ENCODE data around the gene PARD6G.
A peak's percentile ranks its signal among the peaks of the same experiment; 100 is the strongest.
"Not testable (repeated sequence)": the region's sequence is repeated elsewhere in the genome, so short reads cannot be mapped to it uniquely, and the experiment has no call there.

PARD6G gene

DNA sequence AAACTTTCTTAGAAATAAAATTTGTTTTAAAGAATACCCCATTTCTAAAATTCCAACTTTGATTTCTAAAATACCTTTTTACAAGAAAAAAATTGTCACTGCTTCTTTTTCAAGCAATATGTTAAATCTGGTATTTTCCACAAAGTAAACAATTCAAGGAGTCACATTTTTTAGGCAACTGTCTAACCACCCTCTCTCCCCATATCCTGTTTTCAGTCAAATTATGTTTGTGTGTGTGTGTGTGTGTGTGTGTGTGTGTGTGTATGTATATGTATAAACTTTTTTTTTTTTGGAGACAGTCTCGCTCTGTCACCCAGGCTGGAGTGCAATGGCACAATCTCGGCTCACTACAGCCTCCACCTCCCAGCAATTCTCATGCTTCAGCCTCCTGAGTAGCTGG lies 79.0 kb downstream of the PARD6G start:
- DNase-seq, result no peak

DNA sequence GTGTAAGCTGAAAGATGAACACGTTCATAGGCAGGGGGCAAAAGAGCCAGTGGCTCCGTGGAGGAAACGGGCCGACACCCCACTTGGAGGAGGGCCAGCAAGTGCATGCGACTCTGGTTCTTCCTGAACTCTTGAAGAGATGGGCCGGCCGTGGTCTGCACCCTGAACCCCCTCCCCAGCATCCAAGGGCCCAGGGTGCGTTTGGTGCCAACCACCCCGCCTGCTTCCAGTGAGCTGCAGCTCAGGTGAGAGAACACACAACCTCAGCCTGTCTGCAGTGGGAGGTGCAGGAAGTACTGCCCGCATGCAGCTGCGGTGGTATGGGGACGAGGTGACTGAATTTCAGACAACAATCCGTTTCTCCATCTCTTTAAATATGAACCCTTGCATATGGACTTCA lies 79.4 kb downstream of the PARD6G start:
- no peak for DNase-seq

DNA sequence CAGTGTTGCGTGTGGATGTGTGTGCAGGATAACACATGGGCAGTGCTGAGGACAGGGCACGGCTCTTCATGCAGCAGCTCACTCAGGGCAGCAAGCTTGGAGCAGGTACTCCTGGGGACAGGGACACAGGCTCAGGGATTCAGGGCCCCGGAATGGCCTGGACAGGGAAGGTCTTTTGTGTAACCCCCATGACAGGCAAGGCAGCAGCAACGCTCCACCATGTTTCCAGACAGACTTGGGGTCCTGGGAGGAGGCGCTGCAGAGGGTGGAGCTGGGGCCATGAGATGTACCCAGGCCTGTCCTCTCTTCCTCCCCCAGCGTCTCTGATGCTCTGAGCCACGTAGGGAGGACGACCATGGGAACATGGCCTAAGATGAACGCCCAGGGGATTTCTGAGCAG lies 80.0 kb downstream of the PARD6G start:
- DNase-seq, result no peak

DNA sequence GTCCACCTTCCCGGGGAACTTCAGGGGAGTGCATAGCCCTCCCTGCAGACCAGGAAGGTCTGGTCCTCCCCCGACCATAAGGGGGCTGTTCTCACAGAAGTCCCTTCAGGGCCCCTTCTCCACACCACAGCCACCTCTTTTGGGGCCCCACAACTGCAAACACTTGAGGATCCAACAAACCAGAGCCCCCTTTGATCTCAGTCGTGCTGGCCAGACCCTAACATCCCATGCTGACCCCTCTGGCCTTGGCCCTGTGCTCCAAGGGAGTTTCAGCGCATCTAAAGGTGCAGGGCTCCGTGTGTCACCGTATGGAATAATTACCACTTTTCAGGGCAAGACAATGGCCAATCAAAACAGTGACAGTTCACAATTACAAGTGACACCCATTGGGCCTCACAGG lies 80.6 kb downstream of the PARD6G start:
- DNase-seq, result no peak

DNA sequence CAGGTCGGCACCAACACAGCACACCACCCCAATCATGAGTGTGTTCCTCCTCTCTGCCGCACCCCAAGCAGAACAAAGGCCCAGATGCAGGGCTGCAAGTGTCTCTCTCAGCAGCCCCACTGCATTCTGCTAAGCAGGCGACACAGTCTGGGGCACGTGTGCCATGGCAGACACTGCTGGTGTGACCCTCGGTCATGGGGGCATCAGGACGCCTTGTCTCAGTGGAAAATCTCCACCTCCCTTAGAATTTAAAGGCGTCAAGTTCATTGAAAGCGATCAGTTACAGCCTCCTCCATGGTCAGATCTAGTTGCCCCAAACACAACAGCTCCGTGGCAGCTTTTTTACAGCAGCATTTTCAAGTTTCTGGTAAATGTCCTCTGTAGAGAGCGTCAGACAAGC lies 81.1 kb downstream of the PARD6G start:
- no peak for DNase-seq

DNA sequence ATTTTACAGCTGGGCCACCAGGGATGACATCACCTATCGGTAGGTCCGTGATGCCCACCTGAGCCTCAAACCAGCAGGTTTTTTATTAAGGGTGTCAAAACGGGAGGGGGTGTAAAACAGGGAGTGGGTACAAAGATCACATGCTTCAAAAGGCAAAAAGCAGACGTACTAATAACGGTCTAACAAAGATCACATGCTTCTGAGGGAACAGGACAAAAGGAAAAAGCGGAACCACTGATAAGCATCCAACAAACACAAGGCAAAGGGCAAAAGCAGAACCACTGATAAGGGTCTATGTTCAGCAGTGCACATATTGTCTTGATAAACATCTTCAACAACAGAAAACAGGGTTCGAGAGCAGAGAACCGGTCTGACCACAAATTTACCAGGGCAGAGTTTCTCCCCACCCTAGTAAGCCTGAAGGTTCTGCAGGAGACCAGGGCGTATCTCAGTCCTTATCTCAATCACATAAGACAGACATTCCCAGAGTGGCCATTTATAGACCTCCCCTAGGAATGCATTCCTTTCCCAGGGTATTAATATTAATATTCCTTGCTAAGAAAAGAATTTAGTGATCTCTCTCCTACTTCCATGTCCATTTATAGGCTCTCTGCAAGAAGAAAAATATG lies 82.5 kb downstream of the PARD6G start:
- DNase-seq, result not testable (repeated sequence)

DNA sequence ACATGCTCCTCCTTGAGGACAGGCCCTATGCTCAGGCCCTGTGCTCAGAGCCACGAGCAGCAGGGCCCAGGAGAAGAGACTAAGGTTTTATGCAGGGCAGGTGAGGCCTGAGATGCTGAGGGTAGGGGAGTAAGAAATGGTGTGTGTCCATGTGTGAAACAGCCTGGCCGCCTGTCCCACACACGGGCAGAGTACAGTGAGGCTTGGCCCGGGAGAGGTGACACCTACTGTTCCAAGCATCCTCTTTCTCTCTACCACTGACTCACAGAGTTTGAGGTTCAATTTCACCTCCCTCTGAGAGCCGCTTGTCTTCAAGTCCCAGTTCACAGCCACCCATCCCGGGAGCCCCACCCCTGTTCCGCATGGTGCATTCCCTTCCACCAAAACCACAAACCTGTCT lies 84.1 kb downstream of the PARD6G start:
- DNase-seq, result no peak

DNA sequence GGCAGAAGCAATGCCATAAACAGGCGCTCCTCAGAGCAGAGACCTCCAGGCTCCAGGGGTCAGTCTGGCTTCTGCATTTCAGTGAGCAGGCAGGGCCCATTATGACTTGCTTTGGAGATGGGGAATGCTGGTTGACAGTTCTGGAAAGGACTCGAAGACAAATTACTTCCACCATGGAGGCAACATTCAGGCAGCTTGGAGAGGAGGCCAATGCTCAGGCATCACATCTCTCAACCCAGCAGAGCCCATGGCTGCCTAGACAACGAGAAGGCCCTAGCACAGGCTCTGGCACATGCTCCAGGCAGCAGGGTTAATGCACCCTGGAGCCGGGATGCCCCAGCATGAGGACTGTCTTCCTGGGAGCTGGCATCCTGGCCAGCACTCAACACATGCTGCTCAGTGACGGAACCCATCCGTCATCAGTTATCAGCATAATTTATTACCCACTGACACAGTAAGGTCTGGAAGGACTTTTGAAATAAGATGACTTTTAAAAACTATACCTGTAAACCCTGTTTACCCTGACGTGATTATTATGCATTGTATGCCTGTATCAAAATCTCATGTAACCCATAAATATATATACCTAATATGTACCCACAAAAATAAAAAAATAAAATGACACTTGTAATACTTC lies 85.4 kb downstream of the PARD6G start:
- no peak for DNase-seq

DNA sequence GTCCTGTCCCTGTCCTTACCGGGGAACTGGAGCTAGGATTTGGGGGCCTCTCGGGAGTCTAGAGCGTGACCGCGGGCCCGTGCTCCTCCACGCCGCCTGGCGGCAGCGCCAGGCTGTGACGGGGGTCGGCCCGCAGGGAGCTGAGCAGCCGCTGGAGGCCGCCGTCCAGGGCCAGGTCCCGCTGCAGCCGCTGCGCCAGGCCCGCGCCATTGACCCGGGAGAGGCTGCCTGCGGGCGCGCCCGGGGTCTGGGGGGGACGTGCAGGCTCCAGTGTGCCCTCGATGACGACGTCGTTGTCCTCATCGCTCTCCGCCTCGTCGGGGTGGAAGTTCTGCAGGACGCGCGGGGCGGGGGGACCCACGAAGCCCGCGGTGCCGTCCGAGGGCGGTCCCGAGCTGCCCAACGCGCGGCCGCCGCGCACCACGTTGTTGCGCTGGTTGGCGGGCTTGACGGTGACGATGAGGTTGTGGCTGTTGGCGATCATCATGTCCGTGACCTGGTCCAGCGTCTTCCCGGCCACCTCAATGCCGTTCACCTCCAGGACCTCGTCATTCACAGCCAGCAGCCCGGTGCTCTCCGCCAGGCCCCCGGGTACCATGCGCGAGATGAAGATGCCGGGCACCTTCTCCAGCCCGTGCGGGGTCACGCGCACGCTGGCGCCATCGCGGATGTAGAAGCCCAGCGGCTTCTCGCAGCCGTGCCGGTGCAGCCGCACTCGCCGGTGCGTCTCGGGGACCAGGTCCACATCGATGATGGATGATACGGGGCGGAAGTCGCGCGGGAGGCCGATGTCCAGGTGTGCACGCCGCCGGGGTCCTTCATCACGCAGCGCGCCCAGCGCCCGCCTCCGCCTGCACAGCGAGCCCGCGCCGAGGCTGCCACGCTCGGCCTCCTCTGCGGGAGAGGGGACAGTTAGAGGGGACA lies 87.3 kb downstream of the PARD6G start:
- DNase-seq, result peak; percentile 45 to 72 (median 58)

DNA sequence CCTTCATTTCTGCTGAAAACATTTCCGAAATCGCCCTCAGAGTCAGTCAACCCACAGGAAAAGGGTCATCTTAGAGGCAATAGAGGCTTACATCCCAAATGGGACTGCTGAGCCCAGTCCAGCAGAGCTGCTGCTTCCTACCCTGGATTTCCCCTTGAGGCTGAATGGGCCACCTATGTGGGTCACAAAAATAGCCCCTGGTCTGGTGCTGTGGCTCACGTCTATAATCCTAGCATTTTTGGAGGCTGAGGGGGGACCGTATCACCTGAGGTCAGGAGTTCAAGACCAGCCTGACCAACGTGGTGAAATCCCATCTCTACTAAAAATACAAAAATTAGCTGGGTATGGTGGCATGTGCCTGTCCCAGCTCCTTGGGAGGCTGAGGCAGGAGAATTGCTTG lies 88.9 kb downstream of the PARD6G start:
- no peak for DNase-seq

DNA sequence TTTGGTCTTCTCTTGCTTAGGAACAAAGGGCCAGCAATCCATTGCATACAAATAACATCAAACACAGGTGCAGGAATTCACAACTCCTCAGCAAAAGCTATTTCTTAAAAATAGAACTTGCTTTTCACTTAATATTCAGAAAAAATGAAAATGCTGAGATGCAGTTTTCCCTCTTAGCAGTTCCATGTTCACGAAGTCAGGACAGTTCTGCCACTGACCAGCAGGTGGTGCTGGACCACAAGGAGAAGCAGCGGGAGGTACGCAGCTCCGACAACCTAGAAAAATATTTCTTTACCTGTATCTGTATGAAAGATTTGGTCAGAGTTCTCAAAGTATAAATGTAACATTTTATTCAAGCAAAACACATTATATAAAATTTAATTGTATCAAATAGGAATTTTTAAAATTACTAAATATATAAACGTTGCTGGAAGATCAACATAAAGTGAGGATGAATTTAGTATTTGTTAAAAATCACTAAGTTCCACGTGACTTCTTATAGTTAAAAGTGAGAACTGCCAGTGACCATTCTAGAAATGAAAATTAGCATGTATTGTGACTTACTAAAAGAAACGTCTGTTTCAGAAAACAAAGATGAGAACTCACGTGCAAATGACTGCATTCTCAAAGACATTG lies 89.5 kb downstream of the PARD6G start:
- peak; percentile 79 to 86 (median 85) for DNase-seq

DNA sequence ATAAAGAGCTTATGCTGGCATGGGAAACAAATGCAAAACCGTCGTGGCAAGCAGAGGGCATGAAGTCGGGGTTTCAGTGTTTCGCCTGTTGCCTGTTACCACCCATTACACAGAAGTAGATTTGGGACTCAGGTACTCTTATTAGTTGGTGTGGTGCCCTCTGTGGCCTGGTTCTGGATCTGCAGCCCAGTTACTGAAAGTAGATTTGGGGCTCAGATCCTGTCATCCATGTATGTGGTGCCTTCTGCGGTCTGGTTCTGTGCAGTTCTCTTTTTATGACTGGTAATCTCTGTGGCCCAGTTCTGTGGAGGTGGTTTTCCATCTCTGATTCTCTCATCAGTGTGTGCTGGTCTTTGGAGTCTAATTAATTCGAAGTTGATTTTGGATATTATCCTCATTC lies 93.0 kb downstream of the PARD6G start:
- peak; percentile 23 to 35 (median 31) for DNase-seq

DNA sequence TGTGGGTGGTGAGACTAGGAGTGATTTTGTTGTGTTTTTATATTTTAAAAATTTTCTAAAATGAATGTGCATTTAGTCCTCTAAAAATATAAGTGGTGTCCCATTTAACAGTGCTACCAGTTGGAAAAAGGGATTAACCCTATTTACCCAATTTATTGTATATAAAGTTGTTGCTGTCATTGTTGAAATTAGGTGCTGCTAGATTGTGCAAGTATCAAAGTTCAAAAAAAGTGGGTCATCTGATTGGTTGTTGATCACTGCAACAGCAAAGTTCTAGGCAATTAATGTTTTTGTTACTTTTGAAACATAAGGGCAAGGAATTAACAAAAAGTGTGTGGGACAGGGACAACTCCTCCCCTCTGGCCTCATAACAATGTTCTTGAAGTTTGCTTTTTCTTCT lies 97.6 kb downstream of the PARD6G start:
- DNase-seq, result no peak

DNA sequence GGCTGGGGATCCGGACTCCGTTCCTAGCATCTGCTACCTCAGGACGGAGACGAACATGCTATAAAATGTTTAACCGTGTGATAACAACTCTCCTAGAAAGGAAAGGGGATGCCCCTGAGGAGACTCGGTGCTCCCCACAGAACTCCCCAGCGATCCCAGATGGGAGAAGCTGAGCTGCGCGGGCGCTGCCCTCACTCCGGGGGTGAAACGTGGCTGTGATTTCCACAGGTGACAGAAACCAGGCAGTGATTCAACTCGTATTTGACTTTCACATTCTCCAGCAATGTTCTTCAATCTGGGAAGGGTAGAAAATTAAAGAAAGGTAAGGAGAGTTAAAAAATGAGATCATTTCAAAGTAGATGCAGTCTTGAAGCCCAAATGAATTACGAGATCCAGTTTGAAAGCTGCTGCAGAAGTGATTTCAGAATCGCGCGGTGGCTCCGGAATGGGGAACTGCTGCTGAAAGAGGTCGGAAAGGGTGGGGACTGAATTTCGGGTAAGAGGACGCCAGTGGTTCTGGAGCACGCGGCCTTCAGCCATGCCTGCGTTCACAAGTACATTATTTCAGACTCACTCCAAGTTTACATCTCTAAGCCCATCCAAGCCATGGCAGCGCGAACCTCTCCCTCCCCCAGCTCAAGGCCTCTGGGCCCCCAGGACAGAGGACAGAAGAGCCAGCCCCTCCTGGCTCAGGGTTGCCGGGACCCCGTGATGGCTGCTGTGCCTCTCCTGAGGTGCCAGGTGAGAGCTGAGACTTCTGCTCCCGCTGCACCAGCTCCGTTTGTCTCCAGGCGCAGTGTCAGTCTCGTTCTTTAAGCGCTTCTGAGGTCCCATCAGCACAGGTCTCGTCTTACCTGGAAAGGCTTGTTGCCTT lies 98.8 kb downstream of the PARD6G start:
- peak; percentile 58 to 66 (median 65) for DNase-seq

DNA sequence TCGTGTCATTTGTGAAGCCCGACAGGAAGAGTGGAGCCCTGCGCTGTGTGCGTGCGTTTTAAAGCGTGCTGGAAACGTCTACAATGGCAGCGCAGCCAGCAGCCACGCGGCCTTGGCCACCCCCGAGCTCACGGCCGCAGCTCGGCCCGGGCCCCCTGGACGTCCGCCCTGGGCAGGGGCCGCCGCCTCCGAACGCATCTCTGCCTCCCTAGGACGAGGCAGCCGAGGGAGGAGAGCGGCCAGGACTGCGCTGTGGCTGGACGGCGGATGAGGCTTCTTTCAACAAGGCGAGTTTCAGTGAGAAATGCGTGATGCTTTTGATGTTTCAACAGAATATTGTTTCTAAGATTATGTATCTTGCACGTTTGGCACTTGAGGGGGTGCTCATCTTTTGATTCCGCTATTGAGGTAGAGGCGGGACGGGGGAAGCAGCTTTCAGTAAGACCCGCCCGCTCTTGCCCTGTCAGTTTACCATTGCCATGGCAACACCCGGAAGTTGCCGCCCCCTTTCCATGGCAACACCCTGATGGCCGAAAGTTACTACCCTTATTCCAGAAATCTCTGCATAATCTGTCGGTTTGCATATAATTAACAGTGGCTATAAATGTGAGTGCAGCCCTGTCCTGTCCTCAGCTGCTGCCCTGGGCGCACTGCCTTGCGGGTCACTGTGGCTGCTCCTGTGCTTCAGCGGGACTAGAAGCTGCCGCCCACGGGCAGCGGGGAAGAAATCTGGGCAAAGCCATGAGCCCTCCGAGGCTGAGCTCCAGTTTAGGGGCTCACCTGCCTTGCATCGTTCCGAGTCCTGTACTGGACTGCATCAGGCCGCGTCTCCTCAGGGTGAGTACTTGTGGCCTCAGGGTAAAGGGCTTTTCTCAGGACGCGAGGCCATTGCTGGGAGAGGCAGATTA lies 99.6 kb downstream of the PARD6G start:
- peak; percentile 82 to 85 (median 83) for DNase-seq

DNA sequence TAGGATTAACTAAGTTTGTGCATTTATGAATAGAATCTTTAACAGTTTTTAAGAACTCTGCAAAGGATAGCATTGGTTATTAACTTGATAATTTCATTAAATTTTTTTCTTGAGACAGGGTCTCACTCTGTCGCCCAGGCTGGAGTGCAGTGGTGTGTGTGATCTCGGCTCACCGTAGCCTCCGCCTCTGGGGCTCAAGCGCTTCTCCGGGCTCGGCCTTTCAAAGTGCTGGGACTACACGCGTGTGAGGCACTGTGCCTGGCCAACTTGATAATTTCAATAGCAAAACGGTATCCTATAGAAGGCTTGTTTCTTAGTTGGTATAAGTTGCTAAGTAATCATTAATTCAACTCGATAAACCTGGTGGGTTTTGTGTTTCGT lies 100.3 kb downstream of the PARD6G start:
- peak in 1 of 3 donors; percentile 8 for DNase-seq

DNA sequence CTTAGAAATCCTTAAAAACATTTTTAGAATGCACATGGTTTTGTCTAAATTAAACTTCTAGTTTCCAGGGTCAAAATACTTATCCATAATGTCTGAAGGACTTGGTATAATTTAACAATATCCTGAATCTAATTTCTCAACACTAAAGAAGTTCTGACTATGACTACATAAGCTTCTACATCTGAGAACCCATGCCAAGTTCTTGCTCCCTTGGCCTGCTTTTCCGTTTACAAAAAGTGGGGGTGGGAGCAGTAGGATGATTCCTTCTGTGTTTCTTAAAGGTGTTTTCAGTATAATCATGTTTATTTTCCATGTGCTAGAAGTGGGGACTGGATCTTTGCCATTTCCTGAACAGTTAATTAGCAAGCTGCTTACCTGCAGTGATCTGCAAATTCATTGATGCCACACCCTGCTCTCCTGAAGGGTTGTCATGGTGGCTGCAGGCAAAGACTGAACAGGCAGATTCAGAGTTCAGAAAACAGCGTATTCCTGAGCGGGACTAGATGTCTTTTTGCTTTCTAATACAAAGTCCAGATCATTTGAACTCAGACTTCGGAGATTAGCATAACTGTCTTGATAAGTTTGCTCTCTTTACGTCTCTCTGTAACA lies 102.0 kb downstream of the PARD6G start:
- no peak for DNase-seq

DNA sequence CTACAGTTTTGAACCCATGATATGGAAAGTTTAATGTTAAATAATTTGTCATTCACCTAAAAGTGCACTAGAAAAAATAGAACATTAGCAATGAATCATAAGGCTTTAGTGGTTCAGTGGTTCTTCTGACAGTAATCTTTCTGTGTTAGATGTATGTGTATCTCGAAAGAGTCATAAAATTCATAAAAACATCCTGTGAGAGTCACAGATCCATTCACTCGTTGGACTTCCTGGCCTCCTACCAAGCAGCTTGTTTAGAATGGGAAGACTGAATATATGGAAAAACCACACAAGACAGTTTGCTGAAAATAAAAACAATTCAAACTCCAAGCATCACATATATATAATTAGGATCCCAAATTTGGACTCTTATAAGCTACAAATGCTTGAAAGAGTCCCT lies 103.4 kb downstream of the PARD6G start:
- DNase-seq, result no peak

DNA sequence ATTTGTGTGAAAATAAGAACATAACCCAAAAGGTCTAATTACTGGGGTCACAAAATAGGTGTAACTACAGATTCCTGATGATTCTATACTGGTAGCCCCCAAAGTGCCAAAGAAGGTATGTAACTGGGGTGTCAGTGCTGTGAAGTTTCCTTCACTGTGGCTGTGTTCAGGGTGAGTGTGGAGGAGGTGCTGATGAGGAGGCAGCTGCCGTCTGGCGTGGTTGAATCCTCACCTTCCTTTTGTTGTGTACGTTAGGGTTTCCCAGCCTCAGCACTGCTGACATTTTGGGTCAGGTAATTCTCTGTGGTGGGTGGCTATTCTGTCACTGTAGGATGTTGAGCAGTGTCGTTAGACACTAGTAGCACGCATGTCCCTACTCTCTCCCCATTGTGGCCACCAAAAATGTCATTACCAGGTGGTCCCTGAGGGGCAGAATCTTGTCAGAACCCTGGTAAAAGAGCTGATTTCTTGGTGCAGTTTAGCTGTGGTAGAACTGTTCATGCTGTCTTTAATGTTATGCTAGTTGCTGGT lies 106.8 kb downstream of the PARD6G start:
- DNase-seq, result no peak

DNA sequence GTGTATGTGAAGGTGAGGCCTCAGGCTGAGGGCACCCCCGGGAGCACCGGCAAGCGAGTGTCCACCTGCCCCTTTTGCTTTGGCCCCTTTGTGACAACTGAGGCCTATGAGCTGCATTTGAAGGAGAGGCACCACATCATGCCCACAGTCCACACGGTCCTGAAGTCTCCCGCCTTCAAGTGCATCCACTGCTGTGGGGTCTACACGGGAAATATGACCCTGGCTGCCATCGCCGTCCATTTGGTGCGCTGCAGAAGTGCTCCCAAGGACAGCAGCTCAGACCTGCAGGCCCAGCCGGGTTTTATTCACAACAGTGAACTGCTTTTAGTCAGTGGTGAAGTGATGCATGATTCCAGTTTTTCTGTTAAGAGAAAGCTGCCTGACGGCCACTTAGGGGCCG lies 109.3 kb downstream of the PARD6G start:
- no peak for DNase-seq

DNA sequence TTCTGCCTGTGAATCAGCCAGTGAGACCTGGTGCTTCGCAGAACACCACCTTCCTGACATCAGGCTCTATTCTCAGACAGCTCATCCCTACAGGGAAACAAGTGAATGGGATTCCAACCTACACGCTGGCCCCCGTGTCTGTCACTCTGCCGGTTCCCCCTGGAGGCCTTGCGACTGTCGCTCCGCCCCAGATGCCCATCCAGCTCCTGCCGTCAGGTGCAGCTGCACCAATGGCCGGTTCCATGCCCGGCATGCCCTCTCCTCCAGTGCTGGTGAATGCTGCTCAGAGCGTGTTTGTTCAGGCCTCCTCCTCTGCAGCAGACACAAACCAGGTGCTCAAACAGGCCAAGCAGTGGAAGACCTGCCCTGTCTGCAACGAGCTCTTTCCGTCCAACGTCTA lies 110.2 kb downstream of the PARD6G start:
- no peak for DNase-seq
